ENCODE results near the gene WNT4.
A peak's percentile ranks its signal among the peaks of the same experiment; 100 is the strongest.

The WNT4 gene

GRCh38 chr1:22163564-22163963 lies 20.7 kb upstream of the WNT4 start:
- no peak for DNase-seq (ENCODE audit: low read depth)

- no peak for DNase-seq (ENCODE audit: low read depth)
Observed at GRCh38 chr1:22163137-22163536, 20.2 kb upstream of the WNT4 start.

GRCh38 chr1:22159891-22160290 lies 17.0 kb upstream of the WNT4 start:
- DNase-seq (ENCODE audit: low read depth) = no peak

- DNase-seq (ENCODE audit: low read depth) = no peak
Observed at GRCh38 chr1:22158654-22159053, 15.8 kb upstream of the WNT4 start.

- DNase-seq (ENCODE audit: low read depth) = no peak
Observed at GRCh38 chr1:22157359-22157966, 14.6 kb upstream of the WNT4 start.

- DNase-seq (ENCODE audit: low read depth) = no peak
Observed at GRCh38 chr1:22155517-22155916, 12.6 kb upstream of the WNT4 start.

GRCh38 chr1:22154626-22155025 lies 11.7 kb upstream of the WNT4 start:
- DNase-seq (ENCODE audit: low read depth) = no peak

- DNase-seq (ENCODE audit: low read depth) = no peak
Observed at GRCh38 chr1:22153660-22154437, 11.0 kb upstream of the WNT4 start.

GRCh38 chr1:22150923-22151322 lies 8.0 kb upstream of the WNT4 start:
- no peak for DNase-seq (ENCODE audit: low read depth)

GRCh38 chr1:22142315-22143064 lies 407 bp downstream of the WNT4 start:
- DNase-seq (ENCODE audit: low read depth) = no peak

GRCh38 chr1:22141554-22142314 lies 1.2 kb downstream of the WNT4 start:
- no peak for DNase-seq (ENCODE audit: low read depth)

GRCh38 chr1:22140694-22141093 lies 2.2 kb downstream of the WNT4 start:
- DNase-seq (ENCODE audit: low read depth) = no peak

GRCh38 chr1:22139817-22140216 lies 3.1 kb downstream of the WNT4 start:
- DNase-seq (ENCODE audit: low read depth) = no peak

GRCh38 chr1:22139066-22139594 lies 3.8 kb downstream of the WNT4 start:
- no peak for DNase-seq (ENCODE audit: low read depth)

- no peak for DNase-seq (ENCODE audit: low read depth)
Observed at GRCh38 chr1:22137004-22137720, 5.7 kb downstream of the WNT4 start.

- DNase-seq (ENCODE audit: low read depth) = no peak
Observed at GRCh38 chr1:22133931-22134324, 9.0 kb downstream of the WNT4 start.

- no peak for DNase-seq (ENCODE audit: low read depth)
Observed at GRCh38 chr1:22133247-22133930, 9.5 kb downstream of the WNT4 start.

GRCh38 chr1:22132517-22133235 lies 10.2 kb downstream of the WNT4 start:
- no peak for DNase-seq (ENCODE audit: low read depth)

- peak; percentile 25 for DNase-seq (ENCODE audit: low read depth)
Observed at GRCh38 chr1:22131875-22132486, 10.9 kb downstream of the WNT4 start.

- no peak for DNase-seq (ENCODE audit: low read depth)
Observed at GRCh38 chr1:22131062-22131461, 11.8 kb downstream of the WNT4 start.

Data from T follicular helper cell (primary cell).